ENCODE measurements around the gene IRF6. TPM values are rescaled to one million over a fixed set of nuclear protein-coding genes. Genes with fewer than 3 reads are reported as not detected.

Gene IRF6
- total RNA-seq, 1 donor from 2014 or later, result 0.16 TPM

DNA sequence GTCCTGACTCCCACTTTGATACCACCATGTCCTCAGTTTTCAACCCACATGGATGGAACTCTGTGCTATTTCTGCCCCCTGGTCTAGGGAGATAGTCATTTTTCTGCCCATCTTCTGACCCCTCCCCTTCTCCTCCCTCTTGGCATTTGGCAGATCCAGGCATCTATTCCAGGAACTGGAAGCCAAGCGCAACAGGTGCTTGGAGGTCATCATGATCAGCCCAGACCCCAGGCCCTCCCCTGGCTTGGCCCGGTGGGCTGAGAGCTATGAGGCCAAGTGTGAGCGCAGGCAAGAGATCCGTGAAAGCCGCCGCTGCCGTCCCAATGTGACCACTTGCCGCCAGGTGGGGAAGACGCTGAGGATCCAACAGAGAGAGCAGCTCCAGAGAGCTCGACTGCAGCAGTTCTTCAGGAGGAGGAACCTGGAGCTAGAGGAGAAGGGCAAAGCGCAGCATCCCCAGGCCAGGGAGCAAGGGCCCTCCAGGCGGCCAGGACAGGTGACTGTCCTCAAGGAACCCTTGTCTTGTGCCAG, 46.0 kb downstream of the IRF6 start:
- intact Hi-C loops (cut with micrococcal nuclease), result loop anchor here (5.0 to 10.0 kb wide), 3 partner anchors 685 to 1917 kb away; partner anchors contain the start of gene NEK2

DNA sequence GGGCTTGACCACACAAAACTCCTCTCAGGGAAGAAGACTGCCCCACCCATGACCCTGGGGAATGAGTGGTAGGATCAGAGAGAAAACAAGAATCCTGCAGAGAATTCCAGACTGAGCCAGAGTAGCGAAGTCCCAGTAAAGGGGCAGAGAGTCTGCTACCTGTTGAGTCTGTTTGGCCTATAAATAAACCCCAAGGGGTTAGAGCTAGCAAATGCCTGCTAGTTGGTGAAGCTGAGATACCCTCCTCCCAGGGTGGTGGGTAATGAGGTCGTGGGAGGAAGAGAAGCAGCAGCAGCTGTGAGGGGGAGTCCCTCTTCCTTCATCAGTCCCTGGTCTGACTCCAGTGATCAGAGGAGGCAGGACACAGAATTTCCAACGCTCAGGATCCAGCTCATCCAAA, 47.5 kb downstream of the IRF6 start:
- no peak for DNase-seq (ENCODE audit: low spot score)
- Mint-ChIP-seq H3K4me1 (ENCODE audit: low read depth) (peaks cover 80% of the 10 kb centered on the region), H3K36me3 (ENCODE audit: low read depth) (peaks cover 79% of the 10 kb centered on the region), H3K4me3 (peak overlapping the region; percentile 99), H3K9me3 (no peaks in the 10 kb centered on the region), H3K27me3 (ENCODE audit: insufficient read depth) (no peaks in the 10 kb centered on the region), H3K27ac (peak overlapping the region; percentile 98)
- intact Hi-C loops (cut with micrococcal nuclease), result loop anchor here (5.0 to 10.0 kb wide), 2 partner anchors 686 to 1919 kb away; partner anchors contain the start of gene NEK2

More for the DNA sequence above, 46.0 kb downstream of the IRF6 start:
- H3K4me1 Mint-ChIP-seq (ENCODE audit: low read depth), result peaks cover 79% of the 10 kb centered on the region
- H3K4me3 Mint-ChIP-seq, result peak overlapping the region; percentile 99
- H3K27me3 Mint-ChIP-seq (ENCODE audit: insufficient read depth), result no peaks in the 10 kb centered on the region
- peak overlapping the region; percentile 64 for H3K27ac Mint-ChIP-seq
- DNase-seq (ENCODE audit: low spot score), result no peak
- peaks cover 88% of the 10 kb centered on the region for H3K36me3 Mint-ChIP-seq (ENCODE audit: low read depth)
- no peaks in the 10 kb centered on the region for H3K9me3 Mint-ChIP-seq

DNA sequence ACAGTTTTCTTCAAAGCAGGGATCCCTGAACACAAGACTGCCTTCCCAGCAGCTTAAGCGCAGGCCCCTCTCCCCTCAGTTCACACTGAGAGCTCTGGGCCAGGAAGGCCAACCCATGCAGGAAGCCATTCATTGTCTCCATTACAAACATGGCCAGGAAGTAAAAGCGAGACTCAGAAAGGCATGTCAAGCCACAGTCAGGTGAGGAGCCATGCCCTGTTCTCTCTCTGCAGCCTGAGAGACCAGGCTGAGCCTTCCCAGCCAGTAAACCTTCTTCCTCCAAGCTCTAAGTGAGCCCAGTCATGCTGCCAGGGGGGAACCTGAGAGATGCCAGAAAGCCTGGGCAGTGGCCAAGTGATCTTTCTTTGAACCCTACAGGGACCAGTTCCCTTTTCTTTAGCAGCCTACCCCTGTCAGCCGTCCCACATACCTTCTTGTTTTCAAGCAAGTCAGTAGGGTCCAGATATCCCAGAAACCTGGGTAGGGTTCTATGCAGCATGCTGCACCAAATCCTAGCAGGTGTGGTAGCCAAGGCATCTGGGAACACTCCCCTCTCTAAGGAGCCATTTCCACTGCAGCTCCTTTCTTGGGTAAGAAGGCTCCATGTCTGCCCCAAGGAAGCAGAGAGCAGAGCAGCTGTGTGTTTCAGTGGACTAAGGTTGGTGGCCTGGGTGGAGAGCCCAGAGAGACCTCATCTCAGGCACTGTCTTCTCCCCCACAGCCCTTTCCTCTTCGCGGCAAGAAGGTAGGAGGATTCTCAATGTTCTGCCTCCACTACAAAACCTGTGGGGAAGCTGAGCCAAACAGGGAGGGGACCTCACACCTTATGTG, 49.1 kb downstream of the IRF6 start:
- Mint-ChIP-seq H3K9me3 (no peaks in the 10 kb centered on the region), H3K4me3 (peak overlapping the region; percentile 99), H3K36me3 (ENCODE audit: low read depth) (peaks cover 63% of the 10 kb centered on the region), H3K27ac (peak overlapping the region; percentile 98), H3K27me3 (ENCODE audit: insufficient read depth) (no peaks in the 10 kb centered on the region), H3K4me1 (ENCODE audit: low read depth) (peaks cover 80% of the 10 kb centered on the region)
- peak; percentile 43 for DNase-seq (ENCODE audit: low spot score)
- intact Hi-C loops (cut with micrococcal nuclease), result loop anchor here (1.0 to 10.0 kb wide), 7 partner anchors 11 to 1920 kb away; partner anchors contain the start of genes C1orf74, NEK2 and UTP25

DNA sequence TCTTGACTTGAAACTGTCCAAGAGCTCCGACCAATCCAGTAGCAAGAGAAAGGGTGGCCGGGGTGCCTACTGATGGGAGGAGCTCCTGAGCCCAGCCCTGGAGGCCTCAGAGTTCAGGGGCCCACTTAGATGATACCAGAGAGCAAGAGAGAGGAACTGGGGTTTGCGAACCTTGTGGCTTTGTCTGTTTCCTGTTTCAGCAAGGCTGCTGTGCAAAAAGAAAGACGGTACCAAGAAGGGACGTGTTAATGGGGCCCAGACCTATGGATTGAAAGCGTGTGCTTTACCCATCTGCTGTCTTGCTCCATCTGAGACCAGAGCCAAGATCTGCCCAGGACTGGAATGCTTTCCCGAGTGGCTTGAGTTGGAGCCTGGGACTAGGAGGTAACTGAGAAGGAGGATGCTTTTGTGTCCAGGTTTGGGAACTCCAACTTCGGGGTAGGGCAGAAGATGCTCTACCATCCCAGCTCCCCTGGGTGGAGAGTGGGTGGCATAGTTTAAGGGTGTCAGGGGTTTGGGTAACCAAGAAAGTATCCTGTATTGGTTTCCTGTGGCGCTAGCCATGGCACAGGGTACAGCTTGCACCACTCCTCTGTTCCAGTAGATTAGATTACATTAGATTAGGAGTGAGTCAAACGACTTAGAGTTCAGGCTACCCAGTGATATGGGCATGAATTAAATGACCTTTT, 49.9 kb downstream of the IRF6 start, which contains the start of gene TRAF3IP3:
Gene TRAF3IP3 (plus strand): TSS at position 128 of the 689 bp plus-strand sequence. CDS start 3,987 bp downstream, outside the sequence.
- Mint-ChIP-seq H3K36me3 (ENCODE audit: low read depth) (peaks cover 56% of the 10 kb centered on the region), H3K27me3 (ENCODE audit: insufficient read depth) (no peaks in the 10 kb centered on the region), H3K27ac (peak within 1 kb of the TSS; percentile 98), H3K4me1 (ENCODE audit: low read depth) (peaks cover 80% of the 10 kb centered on the region), H3K9me3 (no peaks in the 10 kb centered on the region), H3K4me3 (peak within 1 kb of the TSS; percentile 99)
- peak; percentile 74 for DNase-seq (ENCODE audit: low spot score)
- intact Hi-C loops (cut with micrococcal nuclease), result loop anchor here (1.0 to 10.0 kb wide), 7 partner anchors 12 to 1921 kb away; partner anchors contain the start of genes C1orf74, NEK2 and UTP25

DNA sequence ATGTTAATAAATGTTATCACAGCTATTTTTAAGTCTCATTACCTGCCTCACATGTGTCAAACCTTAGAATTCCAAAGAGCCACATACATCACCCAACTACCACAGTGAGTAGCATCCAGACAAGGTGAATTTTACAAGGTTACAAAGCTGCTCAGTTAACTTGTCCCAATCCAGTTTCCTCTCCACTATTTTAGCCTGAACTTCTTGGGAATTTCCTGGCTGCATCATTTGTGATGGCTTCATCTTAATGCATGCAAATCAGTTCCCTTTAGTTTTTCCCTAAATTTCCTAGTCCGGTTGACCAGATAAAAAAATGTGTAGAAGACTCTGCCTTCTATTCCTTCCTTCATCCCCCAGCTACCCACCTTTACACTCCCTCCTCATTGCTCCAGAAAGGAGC, 50.7 kb downstream of the IRF6 start:
- intact Hi-C loops (cut with micrococcal nuclease), result loop anchor here (5.0 to 10.0 kb wide), 2 partner anchors 690 to 1922 kb away; partner anchors contain the start of gene NEK2
- no peaks in the 10 kb centered on the region for H3K27me3 Mint-ChIP-seq (ENCODE audit: insufficient read depth)
- no peak for DNase-seq (ENCODE audit: low spot score)
- peak overlapping the region; percentile 99 for H3K4me3 Mint-ChIP-seq
- H3K9me3 Mint-ChIP-seq, result no peaks in the 10 kb centered on the region
- peaks cover 49% of the 10 kb centered on the region for H3K36me3 Mint-ChIP-seq (ENCODE audit: low read depth)
- H3K4me1 Mint-ChIP-seq (ENCODE audit: low read depth), result peaks cover 80% of the 10 kb centered on the region
- H3K27ac Mint-ChIP-seq, result peak overlapping the region; percentile 98

DNA sequence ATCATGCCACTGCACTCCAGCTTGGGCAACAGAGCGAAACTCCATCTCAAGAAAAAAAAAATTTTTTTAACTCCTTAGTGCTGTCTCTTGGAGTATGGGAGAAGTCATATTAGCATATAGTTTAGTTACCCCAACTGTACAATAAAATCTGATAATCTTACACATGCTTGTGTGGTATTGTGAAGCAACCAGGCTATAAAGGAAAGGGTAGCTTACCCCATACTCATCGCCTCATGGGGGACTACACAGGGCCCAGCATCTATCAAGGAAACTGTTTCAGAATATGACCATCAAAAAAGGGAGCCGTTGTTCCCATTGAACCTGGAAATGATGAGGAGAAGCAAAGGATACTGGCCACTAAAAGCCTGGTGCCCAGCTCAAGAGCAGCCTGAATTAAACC, 53.1 kb downstream of the IRF6 start:
- H3K27ac Mint-ChIP-seq, result peak overlapping the region; percentile 98
- no peak overlapping the region for H3K4me3 Mint-ChIP-seq
- peaks cover 26% of the 10 kb centered on the region for H3K36me3 Mint-ChIP-seq (ENCODE audit: low read depth)
- H3K4me1 Mint-ChIP-seq (ENCODE audit: low read depth), result peaks cover 76% of the 10 kb centered on the region
- intact Hi-C loops (cut with micrococcal nuclease), result loop anchor here (1.0 to 10.0 kb wide), 6 partner anchors 15 to 692 kb away; partner anchors contain the start of gene C1orf74
- DNase-seq (ENCODE audit: low spot score), result no peak
- no peaks in the 10 kb centered on the region for H3K27me3 Mint-ChIP-seq (ENCODE audit: insufficient read depth)
- H3K9me3 Mint-ChIP-seq, result no peaks in the 10 kb centered on the region

DNA sequence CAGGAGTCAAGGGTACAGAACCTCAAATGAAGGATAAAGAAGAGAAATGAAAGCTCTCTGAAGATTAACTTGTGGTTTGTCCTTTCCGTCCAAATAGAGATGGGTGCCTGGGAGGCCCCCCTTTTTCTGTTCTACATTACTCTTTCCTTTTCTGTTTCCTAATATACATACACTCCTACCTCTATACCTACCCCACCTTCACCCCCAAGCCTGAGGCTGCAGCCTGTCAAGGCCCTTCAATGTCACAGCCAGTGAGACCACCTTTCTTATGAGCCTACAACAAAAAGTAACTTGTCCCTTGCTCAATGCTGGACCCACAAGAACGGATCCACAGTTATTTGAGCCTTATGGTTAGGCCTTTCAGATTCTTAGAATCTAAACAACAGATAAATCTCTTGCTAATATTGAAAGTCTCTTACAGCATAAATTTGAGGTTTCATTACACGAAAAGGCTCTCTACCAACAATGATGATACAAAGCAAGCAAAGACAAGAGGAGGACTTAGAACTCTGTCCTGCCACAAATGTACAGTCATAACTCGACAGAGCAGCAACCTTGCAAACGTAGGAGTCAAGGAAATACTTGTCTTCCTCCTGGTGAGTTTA, 54.2 kb downstream of the IRF6 start:
- DNase-seq (ENCODE audit: low spot score), result peak; percentile 42
- H3K4me1 Mint-ChIP-seq (ENCODE audit: low read depth), result peaks cover 86% of the 10 kb centered on the region
- H3K27ac Mint-ChIP-seq, result peak overlapping the region; percentile 98
- peak overlapping the region; percentile 69 for H3K4me3 Mint-ChIP-seq
- H3K9me3 Mint-ChIP-seq, result no peaks in the 10 kb centered on the region
- no peaks in the 10 kb centered on the region for H3K27me3 Mint-ChIP-seq (ENCODE audit: insufficient read depth)
- intact Hi-C loops (cut with micrococcal nuclease), result loop anchor here (1.0 to 10.0 kb wide), 8 partner anchors 15 to 693 kb away; partner anchors contain the start of gene C1orf74
- H3K36me3 Mint-ChIP-seq (ENCODE audit: low read depth), result peaks cover 15% of the 10 kb centered on the region

DNA sequence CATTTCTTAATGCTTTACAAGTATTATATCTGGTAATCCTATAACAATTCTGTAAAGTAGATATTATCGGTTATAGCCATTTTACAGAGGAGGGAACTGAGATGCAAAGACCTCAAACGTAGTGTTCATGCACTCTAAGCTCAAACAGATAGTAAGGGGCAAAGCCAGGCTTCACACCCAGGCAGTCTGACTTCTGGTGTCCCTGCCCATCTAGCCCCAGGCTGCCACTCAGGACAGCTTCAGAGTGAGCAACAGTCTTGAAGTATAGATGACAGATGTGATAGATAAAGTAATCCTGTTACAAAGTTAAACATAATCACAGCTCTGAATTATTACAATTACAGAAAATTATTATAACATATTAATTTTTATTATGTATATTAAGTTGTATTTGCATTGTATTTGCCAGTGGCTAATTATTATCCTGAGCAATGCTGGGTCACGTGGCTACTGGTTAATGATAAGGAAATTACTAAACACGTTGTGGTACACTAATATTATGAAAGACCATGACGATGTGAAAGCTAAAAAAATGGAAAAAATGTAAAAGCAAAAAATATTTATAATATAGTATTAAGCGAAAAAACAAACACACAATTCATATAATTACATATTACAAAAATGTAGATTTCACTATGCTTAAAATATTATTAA, 56.1 kb downstream of the IRF6 start:
- Mint-ChIP-seq H3K4me1 (ENCODE audit: low read depth) (peaks cover 81% of the 10 kb centered on the region), H3K4me3 (peak overlapping the region; percentile 38), H3K27ac (peak overlapping the region; percentile 84), H3K27me3 (ENCODE audit: insufficient read depth) (no peaks in the 10 kb centered on the region), H3K9me3 (no peaks in the 10 kb centered on the region), H3K36me3 (ENCODE audit: low read depth) (no peaks in the 10 kb centered on the region)
- no peak for DNase-seq (ENCODE audit: low spot score)
- intact Hi-C loops (cut with micrococcal nuclease), result loop anchor here (1.0 to 10.0 kb wide), 4 partner anchors 33 to 695 kb away; partner anchors contain the start of gene HSD11B1

DNA sequence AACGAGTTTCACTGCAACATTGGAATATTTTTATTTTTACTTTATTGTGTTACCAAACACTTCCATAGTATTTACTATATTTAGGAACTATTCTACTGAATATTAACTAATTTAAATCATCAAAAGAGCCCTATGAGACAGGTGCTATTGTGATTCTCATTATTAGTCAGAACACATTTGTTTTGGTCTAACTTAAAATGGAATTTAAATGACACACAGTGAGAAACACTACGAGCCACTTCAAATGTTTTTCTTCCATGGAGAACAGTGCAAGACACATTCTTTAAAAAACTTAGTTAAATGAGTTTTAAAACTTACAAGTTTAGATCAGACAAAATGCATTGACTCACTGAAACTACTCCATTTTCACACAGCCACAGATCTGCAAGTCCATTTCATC, 56.7 kb downstream of the IRF6 start:
- intact Hi-C loops (cut with micrococcal nuclease), result loop anchor here (1.0 to 10.0 kb wide), 3 partner anchors 33 to 414 kb away; partner anchors contain the start of gene HSD11B1
- peak overlapping the region; percentile 38 for H3K4me3 Mint-ChIP-seq
- H3K36me3 Mint-ChIP-seq (ENCODE audit: low read depth), result no peaks in the 10 kb centered on the region
- H3K9me3 Mint-ChIP-seq, result no peaks in the 10 kb centered on the region
- H3K27me3 Mint-ChIP-seq (ENCODE audit: insufficient read depth), result no peaks in the 10 kb centered on the region
- H3K27ac Mint-ChIP-seq, result peak overlapping the region; percentile 84
- DNase-seq (ENCODE audit: low spot score), result no peak
- peaks cover 79% of the 10 kb centered on the region for H3K4me1 Mint-ChIP-seq (ENCODE audit: low read depth)

DNA sequence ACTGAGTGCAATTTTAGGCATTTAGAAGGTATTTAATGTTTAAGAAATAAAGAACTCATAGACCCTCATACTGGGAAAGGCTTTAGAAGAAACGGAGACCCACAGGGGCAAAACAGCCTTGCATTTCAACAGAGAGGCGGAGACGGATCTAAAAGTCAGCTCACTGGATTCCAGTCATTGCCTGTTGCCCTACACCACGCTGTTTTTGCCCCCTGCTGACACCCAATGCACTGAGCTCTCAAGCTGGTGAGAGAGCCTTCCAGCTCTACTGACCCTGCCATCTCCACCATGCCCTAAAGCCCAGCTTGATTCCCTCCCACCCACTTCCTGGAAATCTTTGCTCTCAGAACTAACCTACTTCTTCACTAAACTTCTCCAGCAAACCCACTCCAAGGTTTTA, 57.3 kb downstream of the IRF6 start:
- intact Hi-C loops (cut with micrococcal nuclease), result loop anchor here (1.0 to 10.0 kb wide), 3 partner anchors 32 to 414 kb away; partner anchors contain the start of gene HSD11B1
- DNase-seq (ENCODE audit: low spot score), result no peak
- Mint-ChIP-seq H3K4me3 (no peak overlapping the region), H3K36me3 (ENCODE audit: low read depth) (no peaks in the 10 kb centered on the region), H3K27me3 (ENCODE audit: insufficient read depth) (no peaks in the 10 kb centered on the region), H3K27ac (peak overlapping the region; percentile 90), H3K9me3 (no peaks in the 10 kb centered on the region), H3K4me1 (ENCODE audit: low read depth) (peaks cover 75% of the 10 kb centered on the region)

DNA sequence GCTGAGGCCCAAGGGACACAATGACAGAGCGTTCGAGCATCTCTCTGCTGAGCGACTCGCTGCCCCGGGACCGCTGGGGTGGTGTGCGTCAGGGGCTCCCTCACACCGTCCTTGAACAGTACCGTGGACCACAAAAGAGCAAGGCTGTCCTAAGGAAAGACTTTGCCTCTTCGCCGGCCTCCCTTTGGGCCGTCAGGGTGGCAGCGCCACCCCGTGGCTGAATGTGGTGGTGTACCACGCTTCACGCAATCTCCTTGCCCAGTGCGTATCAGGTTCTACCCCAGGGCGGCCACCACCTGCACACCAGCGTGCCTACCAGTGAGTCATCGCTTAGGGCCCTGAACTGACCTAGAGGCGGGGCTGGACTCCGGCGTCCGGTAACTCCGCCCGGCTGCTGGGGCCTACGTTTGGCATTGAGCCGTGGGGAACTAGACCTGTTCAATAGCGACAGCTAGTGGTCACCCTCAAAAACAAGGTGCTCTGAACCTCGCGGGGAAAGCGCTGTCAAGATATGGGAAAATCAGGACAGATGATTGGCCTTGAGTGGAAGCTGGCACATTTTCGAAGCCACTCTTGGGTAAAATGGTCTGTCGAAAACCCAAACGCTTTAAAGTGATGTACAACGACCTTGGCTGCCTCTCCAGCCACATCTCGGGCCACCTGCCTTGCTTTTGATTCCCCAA, 58.2 kb downstream of the IRF6 start:
- Mint-ChIP-seq H3K36me3 (ENCODE audit: low read depth) (no peaks in the 10 kb centered on the region), H3K27ac (peak overlapping the region; percentile 90), H3K4me3 (peak overlapping the region; percentile 69), H3K27me3 (ENCODE audit: insufficient read depth) (no peaks in the 10 kb centered on the region), H3K4me1 (ENCODE audit: low read depth) (peaks cover 75% of the 10 kb centered on the region), H3K9me3 (no peaks in the 10 kb centered on the region)
- intact Hi-C loops (cut with micrococcal nuclease), result loop anchor here (1.0 to 10.0 kb wide), 13 partner anchors 11 to 413 kb away; no protein-coding TSS in a partner anchor
- peak; percentile 78 for DNase-seq (ENCODE audit: low spot score)

Data from activated T-helper 1 cell treated with anti-CD3 and anti-CD28 coated beads, Interleukin-12 subunit alpha, Interleukin-12 subunit beta, Interleukin-2, Interleukin-4 antibody, amounts not matched to agents 30 ng/mL and 10 ng/mL and 1 ng/mL, durations not matched to agents 14 hours and 24 hours and 36 hours (primary cell).